Caco-2 (cell line): ENCODE results near the gene IP6K3. TPM values are rescaled to one million over a fixed set of nuclear protein-coding genes. Genes with fewer than 3 reads are reported as not detected.

Experiments used
- BruUV-seq: library from RNA; stranded (reverse); fragments of 400-500 nt; replicated peaks from 2 replicates; lab custom pipeline; 2021; lab: Mats Ljungman, UMichigan
- CTCF ChIA-PET: fragments of 300-600 bp; sonication (Branson Sonifier 250); formaldehyde crosslinking; loops from one replicate; lab custom pipeline; 2022; ENCODE audit warnings: antibody characterized with exemption; lab: Charles Lee
- POLR2A ChIA-PET: fragments of 300-600 bp; sonication (Branson Sonifier 250); formaldehyde crosslinking; loops from one replicate; lab custom pipeline; 2022; ENCODE audit warnings: antibody characterized with exemption; lab: Charles Lee
- DNase-seq, 2 experiments: peaks; one replicate each; pipeline versions ENCODE4 v3.0.0 to v3.0.0-alpha.2; 2020 to 2022
- H3K27me3 ChIP-seq: replicated peaks from 2 replicates; pipeline ENCODE4 v1.6.0; 2011; ENCODE audit warnings: low read length; ENCODE audit not compliant: control insufficient read depth, insufficient read depth
- H3K36me3 ChIP-seq: 2 replicates; pipeline ENCODE4 v1.5.1; 2011; ENCODE audit warnings: low read length; ENCODE audit not compliant: control insufficient read depth, insufficient read depth
- H3K4me1 ChIP-seq: fragments of 250-450 bp; sonication (Bioruptor Pico); 2 replicates; pipeline ENCODE4 v1.5.1; 2020; ENCODE audit warnings: mild to moderate bottlenecking
- H3K4me3 ChIP-seq: 2 replicates; pipeline ENCODE4 v1.5.1; 2011; ENCODE audit warnings: low read depth, mild to moderate bottlenecking, control low read depth, low read length
- H3K9me3 ChIP-seq: fragments of 250-450 bp; sonication (Bioruptor Pico); 2 replicates; pipeline ENCODE4 v1.5.1; 2020; ENCODE audit warnings: mild to moderate bottlenecking, moderate library complexity
- H3K27ac Mint-ChIP-seq: one replicate; pipeline ENCODE4 v1.8.0; 2022; ENCODE audit warnings: mixed read lengths; ENCODE audit not compliant: unreplicated experiment
- H3K27me3 Mint-ChIP-seq: one replicate; pipeline ENCODE4 v1.8.0; 2022; ENCODE audit warnings: mixed read lengths; ENCODE audit not compliant: insufficient read depth, unreplicated experiment
- H3K36me3 Mint-ChIP-seq: one replicate; pipeline ENCODE4 v1.8.0; 2022; ENCODE audit warnings: mild to moderate bottlenecking, mixed read lengths; ENCODE audit not compliant: insufficient read depth, unreplicated experiment
- H3K4me1 Mint-ChIP-seq: one replicate; pipeline ENCODE4 v1.8.0; 2022; ENCODE audit warnings: low read depth, mixed read lengths; ENCODE audit not compliant: unreplicated experiment
- H3K4me3 Mint-ChIP-seq: one replicate; pipeline ENCODE4 v1.8.0; 2022; ENCODE audit warnings: mild to moderate bottlenecking, moderate library complexity, mixed read lengths; ENCODE audit not compliant: unreplicated experiment
- H3K9me3 Mint-ChIP-seq: one replicate; pipeline ENCODE4 v1.8.0; 2022; ENCODE audit warnings: mixed read lengths; ENCODE audit not compliant: unreplicated experiment
- CTCF ChIP-seq, 2 experiments: fragments of 200-600 bp in 1 of 2; IDR thresholded peaks; 1 replicate in 1 of 2; 2 replicates in 1 of 2; pipeline versions ENCODE4 v1.5.1 to v1.8.0; 2011 to 2022; ENCODE audit warnings: antibody characterized with exemption in 1 of 2, control low read depth in 1 of 2, inconsistent platforms in 1 of 2, low read depth in 1 of 2, low read length in 1 of 2, mild to moderate bottlenecking in 1 of 2, moderate library complexity in 1 of 2; ENCODE audit not compliant: insufficient read depth in 1 of 2, severe bottlenecking in 1 of 2, unreplicated experiment in 1 of 2
- intact Hi-C: fragments of 100-400 bp; cut with micrococcal nuclease; formaldehyde crosslinking; loops from one replicate; pipeline ENCODE4 v1.10.0; 2022; ENCODE audit not compliant: unreplicated experiment
- total RNA-seq: library from RNA; stranded (reverse); gene quantifications from 2 replicates; pipeline ENCODE4 v1.2.3, GENCODE V29; 2022

IP6K3 gene
- total RNA-seq, 1 experiment from 2014 or later, result 0.45 TPM

GRCh38 chr6:33692078-33692759, 54.5 kb downstream of the IP6K3 start:
- peaks cover 72% of the 10 kb centered on the region for H3K36me3 Mint-ChIP-seq
- Histone ChIP-seq H3K9me3 (no peaks in the 10 kb centered on the region), H3K4me3 (no peak overlapping the region), H3K27me3 (no peaks in the 10 kb centered on the region), H3K36me3 (peaks cover 8% of the 10 kb centered on the region), H3K4me1 (peaks cover 8% of the 10 kb centered on the region)
- DNase-seq, result peak; percentile 51 to 62
- no peaks in the 10 kb centered on the region for H3K9me3 Mint-ChIP-seq
- no peak overlapping the region for H3K4me3 Mint-ChIP-seq
- H3K27me3 Mint-ChIP-seq, result no peaks in the 10 kb centered on the region
- no TSS peak for BruUV-seq
- ChIA-PET CTCF (interaction anchor here (0.7 kb wide), 1 partner anchor 102 kb away, joined by 4 read pairs; no protein-coding TSS in a partner anchor), POLR2A (no interaction called here)
- intact Hi-C loops, result no loop called here
- H3K27ac Mint-ChIP-seq, result peak overlapping the region; percentile 42
- no peak for TF ChIP-seq CTCF (IDR thresholded peaks at IDR 0.05; ENCODE audit: insufficient read depth in 1 of 2, low read depth in 1 of 2, low read length in 1 of 2, severe bottlenecking in 1 of 2, unreplicated experiment in 1 of 2)
- peaks cover 8% of the 10 kb centered on the region for H3K4me1 Mint-ChIP-seq

GRCh38 chr6:33691456-33692077, 55.1 kb downstream of the IP6K3 start:
- H3K36me3 ChIP-seq, result peaks cover 8% of the 10 kb centered on the region
- no peak for TF ChIP-seq CTCF (IDR thresholded peaks at IDR 0.05; ENCODE audit: insufficient read depth in 1 of 2, low read depth in 1 of 2, low read length in 1 of 2, severe bottlenecking in 1 of 2, unreplicated experiment in 1 of 2)
- Mint-ChIP-seq H3K27ac (peak overlapping the region; percentile 42), H3K4me3 (no peak overlapping the region), H3K9me3 (no peaks in the 10 kb centered on the region), H3K27me3 (no peaks in the 10 kb centered on the region), H3K36me3 (peaks cover 65% of the 10 kb centered on the region), H3K4me1 (peaks cover 8% of the 10 kb centered on the region)
- no peaks in the 10 kb centered on the region for H3K9me3 ChIP-seq
- ChIA-PET CTCF (interaction anchor here (0.7 kb wide), 1 partner anchor 102 kb away, joined by 4 read pairs; no protein-coding TSS in a partner anchor), POLR2A (no interaction called here)
- H3K4me3 ChIP-seq, result no peak overlapping the region
- BruUV-seq, result no TSS peak
- peaks cover 8% of the 10 kb centered on the region for H3K4me1 ChIP-seq
- no peaks in the 10 kb centered on the region for H3K27me3 ChIP-seq
- no peak for DNase-seq
- intact Hi-C loops, result no loop called here

- ChIA-PET POLR2A (no interaction called here), CTCF (no interaction called here)
- Mint-ChIP-seq H3K27ac (no peak overlapping the region), H3K27me3 (no peaks in the 10 kb centered on the region), H3K4me1 (peaks cover 8% of the 10 kb centered on the region), H3K4me3 (no peak overlapping the region), H3K9me3 (no peaks in the 10 kb centered on the region), H3K36me3 (peaks cover 59% of the 10 kb centered on the region)
- peaks cover 8% of the 10 kb centered on the region for H3K4me1 ChIP-seq
- no peak for DNase-seq
- intact Hi-C loops, result no loop called here
- H3K36me3 ChIP-seq, result peaks cover 9% of the 10 kb centered on the region
- no TSS peak for BruUV-seq
- no peak overlapping the region for H3K4me3 ChIP-seq
- H3K9me3 ChIP-seq, result no peaks in the 10 kb centered on the region
- no peaks in the 10 kb centered on the region for H3K27me3 ChIP-seq
- TF ChIP-seq CTCF (IDR thresholded peaks at IDR 0.05; ENCODE audit: insufficient read depth in 1 of 2, low read depth in 1 of 2, low read length in 1 of 2, severe bottlenecking in 1 of 2, unreplicated experiment in 1 of 2), result no peak
Observed at GRCh38 chr6:33690766-33691165, 55.9 kb downstream of the IP6K3 start.
